Endothelial cell of umbilical vein (primary cell): ENCODE data around the gene FCF1.

Experiments used
- EZH2 ChIP-seq: IDR thresholded peaks from 2 replicates; pipeline ENCODE4 v1.6.1; 2012; ENCODE audit warnings: borderline replicate concordance, low read depth, mild to moderate bottlenecking, moderate library complexity, low read length, inconsistent platforms; ENCODE audit not compliant: severe bottlenecking
- FOS ChIP-seq: IDR thresholded peaks from 2 replicates; pipeline ENCODE4 v1.6.1; 2011; ENCODE audit warnings: mild to moderate bottlenecking, low read length, moderate library complexity, borderline replicate concordance; ENCODE audit not compliant: insufficient read depth
- GATA2 ChIP-seq: IDR thresholded peaks from 2 replicates; pipeline ENCODE4 v1.7.0; 2011; ENCODE audit warnings: low read depth, mild to moderate bottlenecking, moderate library complexity, mixed read lengths, low read length; ENCODE audit not compliant: insufficient read length, insufficient read depth
- JUN ChIP-seq: IDR thresholded peaks from 2 replicates; pipeline ENCODE4 v1.6.1; 2011; ENCODE audit warnings: borderline replicate concordance, low read depth; ENCODE audit not compliant: insufficient read length, insufficient read depth
- MYC ChIP-seq: IDR thresholded peaks from one replicate; pipeline ENCODE4 v1.6.1; 2011; ENCODE audit warnings: mild to moderate bottlenecking, low read depth, low read length
- POLR2A ChIP-seq: IDR thresholded peaks from 2 replicates; pipeline ENCODE4 v1.6.1; 2012; ENCODE audit warnings: low read depth, mild to moderate bottlenecking, control low read depth, low read length
- POLR2AphosphoS5 ChIP-seq: IDR thresholded peaks from 2 replicates; pipeline ENCODE4 v1.6.1; 2012; ENCODE audit warnings: low read depth, mild to moderate bottlenecking, control low read depth, low read length, moderate library complexity; ENCODE audit not compliant: insufficient read depth
- TF ChIP-seq, protein P1 (sequence below), 2 donors: IDR thresholded peaks; 1 replicate in 1 of 2; 2 replicates in 1 of 2; pipeline ENCODE4 v1.5.1; 2011; ENCODE audit warnings: low read length in 2 of 2, mild to moderate bottlenecking in 2 of 2, moderate library complexity in 2 of 2, control low read depth in 1 of 2, inconsistent platforms in 1 of 2, low read depth in 1 of 2; ENCODE audit not compliant: insufficient read depth in 1 of 2; ENCODE audit errors: extremely low read depth in 1 of 2
- TF ChIP-seq, protein P2 (sequence below): IDR thresholded peaks from 2 replicates; pipeline ENCODE4 v1.6.1; 2011; ENCODE audit not compliant: insufficient read depth, insufficient read length

DNA sequence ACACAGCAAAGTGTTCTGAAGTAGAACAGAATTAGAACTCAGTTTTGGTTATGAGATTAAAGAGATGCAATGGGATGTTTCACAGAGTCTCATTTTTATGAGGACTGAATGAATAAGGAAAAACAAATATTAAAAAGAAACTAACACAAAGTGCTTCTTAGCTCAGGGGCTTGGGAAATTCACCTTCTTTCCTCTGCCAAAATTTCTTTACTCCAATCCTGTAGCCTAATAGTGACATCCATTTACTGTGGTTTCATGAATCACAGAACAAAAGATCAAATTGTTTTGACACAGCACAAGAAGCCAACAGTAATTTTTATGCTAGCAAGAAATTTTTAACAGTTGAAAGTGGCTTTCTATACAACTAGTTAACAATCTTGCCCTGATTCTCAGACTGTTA lies 37.7 kb upstream of the FCF1 start:
- TF ChIP-seq, protein P1, sequence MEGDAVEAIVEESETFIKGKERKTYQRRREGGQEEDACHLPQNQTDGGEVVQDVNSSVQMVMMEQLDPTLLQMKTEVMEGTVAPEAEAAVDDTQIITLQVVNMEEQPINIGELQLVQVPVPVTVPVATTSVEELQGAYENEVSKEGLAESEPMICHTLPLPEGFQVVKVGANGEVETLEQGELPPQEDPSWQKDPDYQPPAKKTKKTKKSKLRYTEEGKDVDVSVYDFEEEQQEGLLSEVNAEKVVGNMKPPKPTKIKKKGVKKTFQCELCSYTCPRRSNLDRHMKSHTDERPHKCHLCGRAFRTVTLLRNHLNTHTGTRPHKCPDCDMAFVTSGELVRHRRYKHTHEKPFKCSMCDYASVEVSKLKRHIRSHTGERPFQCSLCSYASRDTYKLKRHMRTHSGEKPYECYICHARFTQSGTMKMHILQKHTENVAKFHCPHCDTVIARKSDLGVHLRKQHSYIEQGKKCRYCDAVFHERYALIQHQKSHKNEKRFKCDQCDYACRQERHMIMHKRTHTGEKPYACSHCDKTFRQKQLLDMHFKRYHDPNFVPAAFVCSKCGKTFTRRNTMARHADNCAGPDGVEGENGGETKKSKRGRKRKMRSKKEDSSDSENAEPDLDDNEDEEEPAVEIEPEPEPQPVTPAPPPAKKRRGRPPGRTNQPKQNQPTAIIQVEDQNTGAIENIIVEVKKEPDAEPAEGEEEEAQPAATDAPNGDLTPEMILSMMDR (IDR thresholded peaks at IDR 0.05; ENCODE audit: extremely low read depth in 1 of 2, insufficient read depth in 1 of 2, low read depth in 1 of 2, low read length in 2 of 2), result no peak
- TF ChIP-seq POLR2AphosphoS5 (no peak), POLR2A (no peak), EZH2 (no peak), GATA2 (no peak), FOS (no peak), JUN (no peak), MYC (no peak)
- TF ChIP-seq, protein P2, sequence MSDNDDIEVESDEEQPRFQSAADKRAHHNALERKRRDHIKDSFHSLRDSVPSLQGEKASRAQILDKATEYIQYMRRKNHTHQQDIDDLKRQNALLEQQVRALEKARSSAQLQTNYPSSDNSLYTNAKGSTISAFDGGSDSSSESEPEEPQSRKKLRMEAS, result no peak
